Testis (tissue), 3 donors: ENCODE data around the gene MZB1. TPM values are rescaled to one million over a fixed set of nuclear protein-coding genes. Genes with fewer than 3 reads are reported as not detected.

Experiments
- DNase-seq: peaks from one replicate; pipeline ENCODE4 v3.0.0-alpha.2; 2019
- H3K27ac ChIP-seq, 2 donors: fragments of 200-600 bp; sonication (generic); one replicate each; pipeline ENCODE4 v1.5.1; 2019
- H3K27me3 ChIP-seq: fragments of 200-600 bp; sonication (generic); one replicate; pipeline ENCODE4 v1.5.1; 2019
- H3K36me3 ChIP-seq: fragments of 200-600 bp; sonication (generic); one replicate; pipeline ENCODE4 v1.5.1; 2017; ENCODE audit warnings: low read depth; ENCODE audit errors: missing control alignments
- H3K4me1 ChIP-seq: fragments of 200-600 bp; sonication (generic); one replicate; pipeline ENCODE4 v1.5.1; 2019
- H3K4me3 ChIP-seq, 2 donors: fragments of 200-600 bp; sonication (generic); one replicate each; pipeline ENCODE4 v1.5.1; 2017 to 2019
- H3K9me3 ChIP-seq: fragments of 200-600 bp; sonication (generic); one replicate; pipeline ENCODE4 v1.5.1; 2017
- POLR2A ChIP-seq: fragments of 450-650 bp; IDR thresholded peaks from one replicate; pipeline ENCODE4 v1.6.1; 2017; ENCODE audit warnings: antibody characterized with exemption, mild to moderate bottlenecking, moderate library complexity
- WGBS, 2 donors: methylation state at CpG; one replicate each; pipeline ENCODE4 v1.1.5; 2018; 5-methylcytosine and 5-hydroxymethylcytosine counted together
- intact Hi-C: fragments of 100-400 bp; cut with DNase I; formaldehyde crosslinking; loops from one replicate; pipeline ENCODE4 v1.15.1; 2023; ENCODE audit warnings: low total_unique reads
- polyA plus RNA-seq: library from polyadenylated mRNA; stranded (reverse); fragments of 350-450 nt; fragmentation: Illumina TruSeq; extraction: RNeasy Lipid Tissue Mini Kit (QIAGEN cat#74804); gene quantifications from one replicate; pipeline ENCODE4 v1.2.3, GENCODE V29; 2014; ENCODE audit warnings: low read depth, low replicate concordance; ENCODE audit not compliant: insufficient read depth
- total RNA-seq, 2 donors: library from RNA; depleted of rRNA; stranded (reverse); fragments of >200 nt; gene quantifications; one replicate each; pipeline ENCODE4 v1.2.3, GENCODE V29; 2016
- TF ChIP-seq, protein P1 (sequence below), 3 experiments: fragments of 450-650 bp in 2 of 3; fragments of 200-600 bp in 1 of 3; sonication (generic) in 1 of 3; IDR thresholded peaks; one replicate each; pipeline ENCODE4 v1.5.1; 2016 to 2019; ENCODE audit warnings: antibody characterized with exemption in 3 of 3, mild to moderate bottlenecking in 2 of 3, moderate library complexity in 1 of 3

MZB1 gene
- total and polyA plus RNA-seq, 3 donors from 2014 or later = 0.31 to 6.0 (median 0.94) TPM

DNA sequence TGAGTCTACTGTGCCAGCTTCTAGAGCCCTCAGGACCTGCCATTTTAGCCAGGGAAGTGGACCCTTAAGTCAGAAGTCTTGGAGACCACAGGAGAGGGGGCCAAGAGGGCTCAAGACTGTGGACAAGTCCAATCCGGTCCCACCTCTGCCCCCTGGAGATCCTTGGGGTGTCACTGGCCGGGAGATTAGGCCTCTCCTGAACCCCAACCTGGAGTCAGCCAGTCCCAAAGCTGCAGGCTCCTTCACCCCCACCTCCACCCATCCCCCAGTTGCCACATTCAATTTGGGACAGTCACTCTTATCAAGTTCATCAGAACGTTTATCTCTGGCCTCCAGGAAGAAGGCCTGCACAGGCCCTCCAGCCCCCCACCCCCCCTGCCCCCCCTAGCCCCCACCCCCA, 6.9 kb downstream of the MZB1 start:
- H3K9me3 ChIP-seq = no peaks in the 10 kb centered on the region
- no peaks in the 10 kb centered on the region for H3K27me3 ChIP-seq
- no peaks in the 10 kb centered on the region for H3K4me1 ChIP-seq
- H3K27ac ChIP-seq = no peak overlapping the region
- no peaks in the 10 kb centered on the region for H3K36me3 ChIP-seq
- H3K4me3 ChIP-seq = no peak overlapping the region
- TF ChIP-seq, protein P1, sequence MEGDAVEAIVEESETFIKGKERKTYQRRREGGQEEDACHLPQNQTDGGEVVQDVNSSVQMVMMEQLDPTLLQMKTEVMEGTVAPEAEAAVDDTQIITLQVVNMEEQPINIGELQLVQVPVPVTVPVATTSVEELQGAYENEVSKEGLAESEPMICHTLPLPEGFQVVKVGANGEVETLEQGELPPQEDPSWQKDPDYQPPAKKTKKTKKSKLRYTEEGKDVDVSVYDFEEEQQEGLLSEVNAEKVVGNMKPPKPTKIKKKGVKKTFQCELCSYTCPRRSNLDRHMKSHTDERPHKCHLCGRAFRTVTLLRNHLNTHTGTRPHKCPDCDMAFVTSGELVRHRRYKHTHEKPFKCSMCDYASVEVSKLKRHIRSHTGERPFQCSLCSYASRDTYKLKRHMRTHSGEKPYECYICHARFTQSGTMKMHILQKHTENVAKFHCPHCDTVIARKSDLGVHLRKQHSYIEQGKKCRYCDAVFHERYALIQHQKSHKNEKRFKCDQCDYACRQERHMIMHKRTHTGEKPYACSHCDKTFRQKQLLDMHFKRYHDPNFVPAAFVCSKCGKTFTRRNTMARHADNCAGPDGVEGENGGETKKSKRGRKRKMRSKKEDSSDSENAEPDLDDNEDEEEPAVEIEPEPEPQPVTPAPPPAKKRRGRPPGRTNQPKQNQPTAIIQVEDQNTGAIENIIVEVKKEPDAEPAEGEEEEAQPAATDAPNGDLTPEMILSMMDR (IDR thresholded peaks at IDR 0.05) = no peak
- no peak for DNase-seq
- WGBS, 2 donors = 70 to 74% methylated on average over 3 of the region's 3 CpGs
- intact Hi-C loops = no loop called here

- TF ChIP-seq, protein P1 (IDR thresholded peaks at IDR 0.05) = no peak
- TF ChIP-seq POLR2A = no peak
These were observed 7.6 kb downstream of the MZB1 start for GRCh38 chr5:139381837-139382761.

DNA sequence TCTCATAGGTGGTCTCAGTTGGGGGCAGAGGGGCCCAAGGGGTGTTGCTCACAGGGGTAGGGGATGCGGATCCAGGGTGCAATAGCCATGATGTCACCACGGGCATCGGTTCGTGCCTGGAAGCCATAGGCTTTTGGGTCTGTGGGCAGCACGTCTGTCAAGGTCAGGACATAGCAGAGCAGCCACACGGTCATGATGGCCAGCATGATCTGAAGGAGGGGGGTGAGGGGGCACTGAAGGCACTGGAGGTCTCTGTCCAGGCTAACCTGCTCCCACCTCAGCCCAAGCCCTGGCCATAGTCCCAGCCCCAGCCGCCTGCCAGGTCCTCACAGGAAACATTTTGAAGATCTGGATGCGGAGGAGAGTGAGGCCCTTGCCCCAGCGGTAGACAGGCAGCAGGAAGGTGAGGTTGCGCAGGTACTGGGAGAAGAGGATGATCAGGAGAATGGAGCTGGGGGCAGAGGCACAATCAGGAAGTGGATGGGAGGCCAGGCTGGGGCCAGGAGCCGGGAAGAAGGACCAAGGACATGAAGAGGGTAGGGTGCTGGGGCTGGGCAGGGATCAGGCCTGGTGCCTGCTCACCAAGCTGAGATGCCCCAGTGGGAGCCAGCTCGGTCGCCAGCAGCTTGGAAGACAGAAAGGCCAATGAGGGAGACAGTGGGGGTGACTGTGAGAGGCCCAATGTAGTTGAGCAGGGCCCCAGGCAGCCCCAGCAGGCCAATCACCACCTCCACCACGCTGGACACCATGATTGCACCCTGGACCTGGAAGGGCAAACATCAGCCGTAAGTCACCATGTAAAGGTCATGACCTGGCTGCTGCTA, 9.9 kb downstream of the MZB1 start:
- no peak overlapping the region for H3K4me3 ChIP-seq
- DNase-seq = no peak
- H3K4me1 ChIP-seq = no peaks in the 10 kb centered on the region
- intact Hi-C loops = no loop called here
- 78 to 83% methylated on average over 10 to 15 of the region's 15 CpGs for WGBS, 2 donors
- H3K9me3 ChIP-seq = no peaks in the 10 kb centered on the region
- no peaks in the 10 kb centered on the region for H3K36me3 ChIP-seq
- H3K27me3 ChIP-seq = no peaks in the 10 kb centered on the region
- TF ChIP-seq, protein P1 (IDR thresholded peaks at IDR 0.05) = no peak
- TF ChIP-seq POLR2A = no peak
- no peak overlapping the region for H3K27ac ChIP-seq

More at GRCh38 chr5:139381837-139382761, 7.6 kb downstream of the MZB1 start:
- intact Hi-C loops = no loop called here
- DNase-seq = no peak
- Histone ChIP-seq H3K27me3 (no peaks in the 10 kb centered on the region), H3K36me3 (no peaks in the 10 kb centered on the region), H3K4me3 (no peak overlapping the region), H3K9me3 (no peaks in the 10 kb centered on the region), H3K27ac (no peak overlapping the region), H3K4me1 (no peaks in the 10 kb centered on the region)
- 91 to 92% methylated on average over 26 to 28 of the region's 28 CpGs for WGBS, 2 donors

- H3K9me3 ChIP-seq = no peaks in the 10 kb centered on the region
- H3K27ac ChIP-seq = no peak overlapping the region
- TF ChIP-seq, protein P1 (IDR thresholded peaks at IDR 0.05) = no peak
- TF ChIP-seq POLR2A = no peak
- intact Hi-C loops = no loop called here
- no peak overlapping the region for H3K4me3 ChIP-seq
- WGBS, 2 donors = 78 to 83% methylated on average over 8 to 13 of the region's 13 CpGs
- no peak for DNase-seq
- H3K36me3 ChIP-seq = no peaks in the 10 kb centered on the region
- no peaks in the 10 kb centered on the region for H3K27me3 ChIP-seq
- H3K4me1 ChIP-seq = no peaks in the 10 kb centered on the region
These were observed 10.8 kb downstream of the MZB1 start for GRCh38 chr5:139378941-139379361.
